Stimulated activated CD8-positive, alpha-beta memory T cell treated with anti-CD3 and anti-CD28 coated beads, Interleukin-15, amount 100 ng/mL, for 48 hours (primary cell): Measurements from ENCODE around the gene ARHGAP25.

Experiments used
- DNase-seq, 2 donors: peaks; one replicate each; pipeline ENCODE4 v3.0.0-alpha.2; 2020; ENCODE audit warnings: low read depth in 2 of 2

Gene ARHGAP25

DNA sequence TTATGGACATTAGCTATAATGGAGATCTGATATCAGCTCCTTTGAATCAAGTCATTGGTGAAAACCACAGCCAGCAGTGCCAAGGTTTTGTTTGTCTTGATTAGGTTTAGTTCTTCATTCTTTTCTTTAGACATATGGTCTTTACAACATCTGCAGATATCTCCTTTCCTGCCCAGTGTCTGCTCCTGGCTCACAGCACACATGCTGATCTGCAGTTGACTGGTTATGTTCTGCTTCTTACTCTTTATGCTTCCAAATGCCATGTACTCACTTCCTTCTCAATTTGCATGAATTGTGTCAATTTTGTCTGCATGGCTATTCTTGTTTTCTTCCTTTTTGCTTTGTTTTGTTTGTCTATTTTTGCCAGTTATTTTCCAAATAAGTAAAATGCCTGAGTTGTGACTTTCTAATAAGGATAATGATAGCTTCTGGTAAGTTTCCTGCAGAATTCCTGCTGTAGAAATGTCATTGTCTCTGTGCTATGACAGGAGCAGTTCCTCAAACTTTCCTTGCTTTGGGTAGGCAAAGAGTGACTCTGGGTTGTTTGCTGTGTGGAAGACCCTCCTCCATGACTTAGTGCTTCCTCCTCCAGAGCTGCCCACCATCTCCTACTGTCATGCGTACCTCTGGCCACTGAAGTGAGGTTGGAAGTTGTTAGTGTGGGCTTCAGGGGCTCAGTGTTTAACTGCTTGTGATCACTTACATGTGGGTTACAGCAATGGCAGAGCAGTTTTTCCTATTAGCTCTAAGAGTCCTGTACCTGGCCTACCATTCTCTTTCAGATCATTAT is 8.2 kb downstream of the ARHGAP25 start:
- no peak for DNase-seq

DNA sequence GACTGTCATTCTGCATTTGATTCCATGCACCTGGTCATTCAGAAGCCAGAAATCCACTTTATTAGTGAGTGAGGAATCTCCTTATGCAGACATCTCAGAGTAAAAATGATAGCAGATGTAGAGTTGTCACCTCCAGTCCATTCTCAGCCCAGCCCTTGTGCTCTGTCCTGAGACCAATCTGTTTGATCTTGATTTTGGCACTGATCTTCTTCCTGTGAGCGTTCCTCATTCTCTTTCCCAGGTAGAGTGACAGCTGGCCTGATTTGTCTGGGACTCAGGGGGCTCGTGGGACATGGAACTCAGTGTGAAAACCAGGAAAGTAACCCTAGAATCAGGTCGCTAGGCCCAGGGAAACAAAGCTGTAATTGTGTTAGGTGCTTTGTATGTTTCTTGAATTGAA is 8.9 kb downstream of the ARHGAP25 start:
- DNase-seq, result no peak

DNA sequence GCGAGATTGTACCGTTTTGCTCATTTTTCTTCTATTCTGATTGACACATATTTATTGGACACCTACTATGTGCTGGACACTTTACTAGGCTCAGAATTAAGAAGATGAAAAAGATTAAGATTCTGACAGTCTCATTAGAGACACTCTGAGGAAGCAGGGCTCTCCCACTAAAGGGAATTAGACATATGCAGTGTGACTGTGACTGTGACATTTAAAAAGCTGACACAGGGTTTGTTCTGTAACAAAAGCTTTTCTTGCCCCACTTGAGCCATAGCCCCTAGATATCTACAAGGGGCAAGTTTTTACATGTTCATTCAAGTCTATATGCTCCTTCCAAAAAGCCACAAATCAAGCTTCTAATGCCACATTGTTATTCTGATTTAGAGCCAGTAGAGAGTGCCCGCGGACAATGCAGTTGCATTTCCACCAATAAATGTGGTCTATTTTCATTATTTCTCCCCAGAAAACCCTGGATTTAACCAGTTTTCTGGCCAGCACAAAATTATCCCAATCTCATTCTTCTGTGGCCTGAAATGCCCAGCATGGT is 9.8 kb downstream of the ARHGAP25 start:
- DNase-seq, result no peak

DNA sequence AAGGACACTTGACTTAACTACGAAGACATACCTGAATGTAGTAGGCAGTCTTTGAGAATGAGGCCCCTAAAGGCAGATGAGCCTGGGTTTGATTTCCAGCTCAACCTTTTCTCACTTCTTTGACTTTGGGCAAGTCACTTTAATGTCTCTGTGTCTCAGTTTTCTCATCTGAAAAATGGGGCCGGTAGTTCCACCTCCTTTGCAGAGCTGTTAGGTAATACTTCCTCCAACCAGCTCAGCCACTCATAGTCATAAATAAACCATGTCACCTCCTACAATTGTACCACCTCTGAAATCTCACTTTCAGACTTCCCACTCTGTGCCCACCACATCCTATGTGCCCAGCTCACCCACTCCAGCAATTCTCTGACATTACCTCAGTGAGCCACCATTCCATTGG is 10.4 kb downstream of the ARHGAP25 start:
- DNase-seq, result peak in 1 of 2 donors; percentile 49

DNA sequence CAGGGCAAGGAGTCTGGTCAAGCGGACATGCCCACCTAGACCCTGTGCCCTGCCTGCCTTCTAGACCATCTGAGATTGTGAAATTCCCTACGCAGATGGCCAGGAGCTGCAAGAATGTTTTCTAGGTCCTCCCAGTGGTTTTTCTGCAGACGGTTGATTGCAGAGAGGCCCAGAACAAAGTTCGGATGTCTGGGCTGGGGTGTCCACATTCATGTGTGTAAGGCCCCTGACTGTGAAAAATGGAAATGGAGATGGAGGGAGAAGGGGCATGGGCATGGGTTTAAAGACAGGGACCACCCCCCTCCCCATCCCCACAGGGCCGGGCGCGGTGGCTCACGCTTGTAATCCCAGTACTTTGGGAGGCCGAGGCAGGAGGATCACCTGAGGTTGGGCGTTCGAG is 11.8 kb downstream of the ARHGAP25 start:
- DNase-seq, result no peak

DNA sequence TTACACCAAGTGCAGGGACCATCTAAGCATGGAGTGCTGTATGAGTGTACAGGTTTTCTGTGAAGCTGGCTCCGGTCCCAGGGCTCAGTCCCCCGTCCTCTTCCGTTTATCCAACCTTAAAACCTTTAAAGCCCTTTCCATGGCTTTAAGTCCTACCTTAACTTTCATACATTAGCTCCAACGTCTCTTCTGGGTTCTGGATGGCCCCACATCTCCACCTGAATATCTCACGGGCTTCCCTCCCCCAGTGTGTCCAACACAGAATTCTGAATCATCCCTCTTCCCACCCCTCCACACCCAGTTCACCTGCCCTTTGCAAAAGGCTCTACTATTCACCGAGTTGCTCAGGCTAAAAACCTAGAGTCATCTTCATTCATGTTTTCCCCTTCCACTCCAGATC is 12.8 kb downstream of the ARHGAP25 start:
- no peak for DNase-seq

DNA sequence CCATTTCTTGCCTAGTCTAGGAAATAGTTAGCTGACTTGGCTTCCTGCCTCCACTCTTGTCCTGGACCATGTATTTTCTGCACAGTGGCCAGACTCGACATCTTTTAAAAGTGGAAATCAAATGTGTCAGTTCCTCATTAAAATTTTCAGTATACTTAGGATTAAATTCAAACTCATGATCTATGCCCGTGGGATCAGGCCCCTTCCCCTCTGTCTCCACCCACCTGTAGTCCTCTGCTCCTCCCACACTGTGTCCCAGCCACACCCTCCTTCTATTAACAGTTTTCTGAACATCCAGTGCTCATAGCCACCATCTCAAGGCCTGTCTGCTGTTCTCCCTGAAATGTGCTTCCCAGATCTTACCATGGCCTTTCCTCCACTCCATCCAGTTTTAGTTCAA is 13.3 kb downstream of the ARHGAP25 start:
- no peak for DNase-seq

DNA sequence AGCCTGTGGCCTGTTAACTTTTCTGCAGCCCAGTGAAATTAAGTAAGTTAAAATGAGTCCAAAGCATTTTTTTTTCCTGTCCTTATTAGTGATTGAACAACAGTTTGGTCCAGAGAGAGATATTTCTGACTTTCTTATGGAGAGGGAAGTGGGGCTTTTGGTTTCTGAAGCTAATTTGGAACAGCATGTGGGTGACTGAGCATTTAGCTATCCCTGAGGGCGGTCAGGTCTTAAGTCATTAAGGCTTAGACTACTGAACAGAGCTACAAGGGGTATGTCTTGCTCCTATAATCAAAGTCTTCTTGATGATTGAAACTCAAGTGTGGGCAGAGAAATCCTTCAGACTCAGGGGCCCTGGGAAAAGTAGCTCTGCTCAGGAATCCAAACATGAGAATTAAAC is 14.0 kb downstream of the ARHGAP25 start:
- DNase-seq, result no peak

DNA sequence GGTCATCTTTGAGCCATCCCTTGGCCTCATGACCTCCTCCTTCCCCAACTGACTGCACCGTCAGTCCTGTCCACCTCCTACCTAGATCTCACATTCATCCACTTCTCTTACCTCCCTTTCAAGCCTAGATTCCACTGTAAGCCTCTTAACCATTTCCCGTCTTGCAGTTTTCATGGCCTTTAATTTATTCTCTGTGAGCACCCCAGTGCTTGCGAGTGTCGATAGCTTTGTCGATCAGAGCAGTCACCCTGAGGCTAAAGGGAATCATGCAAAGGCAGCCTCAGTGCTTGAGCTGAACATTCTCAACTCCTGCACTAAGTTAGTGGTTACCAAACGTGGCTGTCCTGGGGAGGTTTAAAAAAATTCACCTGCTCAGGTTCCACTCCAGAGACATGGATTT is 14.7 kb downstream of the ARHGAP25 start:
- DNase-seq, result no peak

DNA sequence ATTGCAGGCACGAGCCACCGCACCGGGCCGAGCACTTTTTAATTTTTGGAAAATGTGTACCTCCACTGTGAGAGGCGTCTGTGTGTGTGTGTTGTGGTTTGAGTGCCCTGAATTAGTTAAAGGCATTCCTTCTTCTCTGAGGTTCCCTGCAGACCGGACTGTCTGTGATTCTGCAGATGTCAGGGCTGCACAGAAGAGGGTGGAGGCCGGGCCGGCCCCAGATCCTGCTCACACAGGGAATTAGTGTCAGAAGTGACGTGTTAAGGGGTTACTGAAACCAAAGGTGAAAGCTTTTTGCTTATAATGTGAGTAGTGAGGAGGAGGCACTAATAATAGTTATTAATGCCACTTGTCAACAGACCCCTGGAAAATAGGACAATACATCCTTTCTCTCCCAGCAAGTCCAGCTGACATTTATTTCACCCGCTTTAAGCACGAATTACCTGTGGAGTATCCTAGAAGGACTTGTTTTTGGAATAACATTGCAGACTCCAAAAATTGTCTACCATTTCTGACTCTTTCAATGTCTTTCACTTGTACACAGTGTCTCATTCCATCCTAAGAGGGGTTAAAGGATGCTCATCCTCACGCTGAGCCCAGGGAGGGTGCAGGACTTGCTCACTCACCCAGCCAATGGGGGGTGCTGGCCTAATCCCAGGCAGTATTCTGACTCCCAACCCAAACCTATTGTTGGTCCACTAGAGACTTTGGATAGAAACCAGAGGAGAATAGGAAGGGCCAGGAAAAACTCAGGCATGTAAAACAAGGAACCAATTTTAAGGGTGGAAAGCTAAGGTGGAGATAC is 16.2 kb downstream of the ARHGAP25 start:
- DNase-seq, result no peak

DNA sequence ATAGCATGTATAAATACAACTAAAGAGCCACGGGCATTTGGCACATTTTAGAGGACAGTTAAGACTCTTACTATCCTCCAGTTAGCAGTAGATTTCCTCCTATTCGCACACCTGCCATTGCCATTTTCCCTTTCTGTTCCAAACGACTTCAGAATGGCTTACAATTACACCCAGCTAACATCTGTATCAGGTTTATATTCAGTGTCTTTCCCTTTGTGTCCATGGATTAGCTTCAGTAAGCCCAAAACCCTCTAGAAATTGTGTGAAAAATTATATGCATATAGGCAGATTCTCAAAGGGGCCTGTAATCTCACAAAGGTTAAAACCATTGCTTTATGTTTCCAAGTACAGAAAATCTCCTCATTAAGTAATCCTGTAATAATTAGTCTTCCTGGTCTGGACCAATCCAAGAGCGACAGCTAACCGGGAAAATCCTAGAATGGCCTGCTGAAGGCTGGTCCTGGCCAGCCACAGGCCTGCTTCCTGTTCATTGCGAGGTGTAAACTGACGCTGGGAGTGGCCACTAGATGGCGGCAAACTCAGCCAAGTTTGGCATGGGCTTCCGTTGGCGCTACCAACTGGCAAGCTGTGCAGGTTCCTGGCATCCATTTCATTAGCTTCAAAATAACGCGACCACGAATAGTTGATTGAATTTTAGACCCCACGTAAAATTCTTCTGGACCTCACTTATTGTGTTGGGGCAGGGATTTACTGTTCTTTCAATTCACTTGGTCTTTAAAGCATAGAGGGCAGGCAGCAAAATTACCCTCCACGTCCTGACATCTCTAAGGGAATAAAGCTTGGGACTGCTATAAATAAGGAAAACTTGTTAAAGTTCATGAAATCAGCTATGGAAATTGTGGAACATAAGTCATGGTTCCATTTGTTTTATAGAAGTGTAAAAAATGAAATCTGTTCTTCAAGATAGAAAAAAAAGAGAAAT is 17.1 kb downstream of the ARHGAP25 start:
- peak; percentile 78 to 83 for DNase-seq

DNA sequence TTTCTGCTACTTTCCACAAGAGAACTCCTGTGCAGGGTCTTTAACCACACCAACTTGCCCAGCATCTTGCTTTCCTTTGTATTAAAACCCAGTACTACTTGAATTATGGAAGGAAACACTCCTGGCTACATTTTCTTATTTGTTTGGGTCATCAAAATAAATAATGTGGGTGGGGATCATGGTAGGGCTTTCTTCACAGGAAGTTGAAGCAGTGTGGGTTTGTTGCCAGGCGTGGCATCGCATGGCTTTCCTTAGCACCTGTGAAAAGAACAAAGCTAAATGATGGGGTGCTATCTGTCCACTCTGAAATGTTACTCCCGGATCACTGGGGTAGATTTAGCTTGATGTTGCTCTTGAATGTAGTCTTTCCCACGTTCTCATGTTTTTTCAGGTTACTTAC is 18.7 kb downstream of the ARHGAP25 start:
- DNase-seq, result no peak

DNA sequence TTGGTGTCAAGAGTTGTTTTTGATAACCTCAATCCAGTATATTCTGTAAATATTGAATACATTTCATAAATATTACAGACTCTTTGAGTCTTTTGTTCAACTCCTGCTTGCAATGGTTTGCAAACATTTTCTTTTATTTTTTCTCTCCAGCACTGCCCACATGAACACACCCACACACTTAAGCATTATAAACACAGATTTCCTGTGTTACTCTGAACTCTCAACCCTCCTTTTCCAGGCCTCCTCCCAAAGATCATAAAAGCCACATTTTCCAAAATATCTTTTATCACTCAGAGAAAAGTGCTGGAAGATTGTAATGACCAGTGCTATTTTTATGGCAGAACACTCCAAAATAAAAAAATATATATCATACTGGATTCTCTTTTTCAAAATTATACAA is 20.5 kb downstream of the ARHGAP25 start:
- no peak for DNase-seq

DNA sequence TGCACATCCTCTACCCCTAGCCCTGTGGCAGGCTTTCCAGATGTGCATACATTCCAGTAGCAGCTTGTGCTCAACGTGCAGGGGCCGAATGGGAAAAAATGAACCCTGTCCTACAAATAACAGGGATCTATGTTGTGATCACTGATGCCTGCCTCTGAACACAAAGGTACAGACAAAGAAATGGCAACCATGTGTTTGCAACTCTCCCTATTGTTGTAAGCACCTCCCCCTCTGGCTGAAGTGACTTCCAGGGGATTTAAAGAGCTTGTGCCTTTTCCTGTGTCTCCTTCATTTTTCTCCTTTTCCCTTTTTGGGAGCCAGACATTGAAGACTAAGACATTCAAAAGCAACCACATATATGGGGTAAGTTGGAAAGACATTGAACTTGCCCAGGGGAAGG is 21.6 kb downstream of the ARHGAP25 start:
- no peak for DNase-seq

DNA sequence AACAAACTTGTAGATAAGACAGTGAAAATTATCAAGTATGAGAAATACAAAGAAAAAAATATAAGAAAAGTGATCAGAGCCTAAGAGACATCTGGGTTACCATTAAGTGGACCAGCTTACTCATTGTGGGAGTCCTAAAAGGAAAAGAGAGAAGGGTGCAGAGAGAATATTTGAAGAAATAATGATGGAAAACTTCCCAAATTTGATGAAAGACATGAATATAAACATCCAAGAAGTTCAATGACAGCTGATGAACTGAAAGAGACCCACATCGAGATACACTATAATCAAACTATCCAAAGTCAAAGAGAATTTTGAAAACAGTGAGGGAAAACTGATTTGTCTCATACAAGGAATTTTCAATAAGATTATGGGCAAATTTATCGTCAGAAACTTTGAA is 22.5 kb downstream of the ARHGAP25 start:
- DNase-seq, result no peak

DNA sequence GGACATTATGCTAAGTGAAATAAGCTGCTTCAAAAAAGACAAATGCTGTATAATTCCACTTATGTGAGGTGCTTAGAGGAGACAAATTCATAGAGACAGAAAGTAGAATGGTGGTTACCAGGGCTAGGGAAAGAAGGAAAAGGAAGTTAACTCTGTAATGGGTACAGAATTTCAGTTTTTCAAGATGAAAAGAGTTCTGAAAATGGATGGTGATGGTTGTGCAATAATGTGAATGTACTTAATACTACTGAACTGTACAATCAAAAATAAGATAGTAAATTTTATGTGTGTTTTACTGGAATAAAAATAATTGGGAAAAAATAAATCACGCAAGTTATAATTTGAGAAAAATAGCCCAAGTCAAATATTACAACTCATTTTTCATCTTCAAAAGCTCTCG is 27.5 kb downstream of the ARHGAP25 start:
- DNase-seq, result no peak

DNA sequence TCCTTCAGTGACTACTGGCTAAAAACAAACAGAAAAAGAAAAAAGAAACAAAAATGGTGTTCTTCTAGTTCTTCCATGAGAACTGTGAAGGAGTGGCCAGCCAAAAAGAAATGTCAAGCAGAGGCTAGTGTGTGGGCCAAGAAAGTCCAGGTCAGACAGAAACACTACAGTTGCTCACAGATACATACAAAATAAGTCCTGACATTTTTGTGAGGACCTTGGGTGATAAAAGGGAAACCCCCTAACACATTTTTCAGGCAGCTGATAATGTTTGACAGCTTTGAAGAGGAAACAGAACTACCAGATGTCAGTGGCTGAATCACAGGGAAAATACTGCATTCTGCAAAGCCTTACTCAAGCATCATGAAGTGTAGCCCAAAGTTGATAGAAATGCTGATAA is 28.1 kb downstream of the ARHGAP25 start:
- no peak for DNase-seq

DNA sequence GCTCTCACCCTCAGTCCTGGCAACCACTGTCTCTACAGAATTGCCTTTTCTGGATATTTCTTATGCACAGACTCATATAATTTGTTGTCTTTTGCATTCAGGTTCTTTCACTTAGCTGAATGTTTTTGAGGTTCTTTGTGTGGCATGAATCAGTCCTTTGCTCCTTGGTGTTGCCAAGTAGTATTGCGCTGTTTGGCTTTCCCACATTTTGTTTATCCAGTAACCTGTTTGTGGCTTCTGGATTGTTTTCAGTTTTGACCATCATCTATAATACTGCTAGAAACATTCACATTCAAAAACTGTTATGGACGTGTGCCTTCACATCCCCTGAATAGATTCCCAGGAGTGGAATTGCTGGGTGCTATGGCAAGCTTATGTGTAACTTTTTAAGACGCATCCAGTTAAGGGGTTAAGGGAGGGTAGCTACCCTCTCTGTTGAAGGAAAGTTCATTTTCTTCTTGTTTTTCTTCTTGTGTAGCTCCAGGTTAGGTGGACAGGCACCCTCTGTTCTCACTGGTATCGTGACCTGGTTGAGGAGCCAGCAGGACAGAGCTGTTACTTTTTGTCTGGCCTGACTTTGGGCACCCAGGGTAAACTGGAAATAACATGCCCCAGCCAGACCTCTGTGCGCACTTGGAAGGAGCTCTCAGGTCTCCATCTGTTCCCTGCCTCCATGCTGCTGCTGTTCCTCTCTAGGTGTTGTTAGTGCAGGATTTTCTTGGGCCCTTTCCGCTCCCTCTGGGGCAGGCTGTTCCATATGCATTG is 29.6 kb downstream of the ARHGAP25 start:
- DNase-seq, result no peak

DNA sequence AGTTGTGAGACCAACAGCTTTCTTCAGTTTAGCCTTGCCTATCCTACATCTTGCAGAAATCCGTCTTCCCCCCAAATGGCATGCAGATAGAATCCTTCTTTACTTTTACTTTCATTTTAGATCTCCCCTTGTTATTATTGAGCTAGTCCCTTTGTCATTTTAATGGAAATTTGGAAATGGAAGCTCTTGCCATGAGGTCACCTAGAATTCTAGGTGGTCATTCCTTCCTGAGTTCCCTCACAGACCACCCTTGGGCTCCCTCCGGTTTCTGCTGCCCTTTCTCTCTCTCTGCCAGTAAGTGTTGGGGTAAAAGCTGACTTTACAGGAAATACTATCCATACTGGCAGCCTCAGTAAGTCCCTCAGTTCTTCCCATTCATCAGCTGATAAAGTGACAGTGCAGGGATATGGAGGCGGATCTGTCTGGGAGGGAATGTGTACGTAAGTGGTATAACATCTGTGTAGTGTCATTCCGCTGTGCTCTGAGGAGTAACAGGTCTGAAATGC is 30.2 kb downstream of the ARHGAP25 start:
- DNase-seq, result no peak

DNA sequence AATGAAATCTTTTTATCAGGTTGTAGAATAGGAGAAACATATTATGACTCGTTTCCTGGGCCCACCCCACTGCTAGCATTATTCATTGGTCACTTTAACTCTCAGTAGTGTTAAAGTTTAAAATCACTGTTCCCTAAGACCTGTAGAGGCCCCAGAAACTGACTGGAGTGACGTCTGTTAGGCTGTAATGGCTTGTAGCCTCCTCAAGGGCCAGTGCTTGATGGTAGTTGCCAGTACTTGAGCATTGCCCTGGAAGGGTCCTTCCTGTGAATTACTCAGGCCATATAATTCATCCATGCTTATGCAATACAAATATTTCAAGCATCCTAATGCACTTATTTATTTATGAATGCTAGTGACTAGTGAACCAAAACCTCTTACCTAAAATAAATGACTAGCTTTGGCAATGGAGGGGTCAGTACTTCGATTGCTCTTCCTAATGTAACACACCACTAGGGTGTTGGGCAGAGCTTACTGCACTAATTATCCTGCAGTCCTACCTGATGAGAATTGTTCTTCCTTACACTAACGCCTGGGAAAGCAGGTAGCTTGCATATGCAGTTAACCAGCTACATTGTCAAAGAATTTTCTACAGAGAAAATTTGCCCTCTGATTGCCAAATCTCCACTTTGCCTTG is 31.2 kb downstream of the ARHGAP25 start:
- no peak for DNase-seq
